Measurements from ENCODE around the gene RAVER2.

GRCh38 chr1:64757213-64757612 lies 12.3 kb downstream of the RAVER2 start:
- no peak for TF ChIP-seq CTCF (IDR thresholded peaks at IDR 0.05)
- TF ChIP-seq POLR2AphosphoS5 (IDR thresholded peaks at IDR 0.05): no peak
